ENCODE results near the gene ZMIZ1. TPM values are rescaled to one million over a fixed set of nuclear protein-coding genes. Genes with fewer than 3 reads are reported as not detected.

Gene ZMIZ1
- total and polyA plus RNA-seq, 12 donors, result 6.6 to 113 (median 55.1) TPM

DNA sequence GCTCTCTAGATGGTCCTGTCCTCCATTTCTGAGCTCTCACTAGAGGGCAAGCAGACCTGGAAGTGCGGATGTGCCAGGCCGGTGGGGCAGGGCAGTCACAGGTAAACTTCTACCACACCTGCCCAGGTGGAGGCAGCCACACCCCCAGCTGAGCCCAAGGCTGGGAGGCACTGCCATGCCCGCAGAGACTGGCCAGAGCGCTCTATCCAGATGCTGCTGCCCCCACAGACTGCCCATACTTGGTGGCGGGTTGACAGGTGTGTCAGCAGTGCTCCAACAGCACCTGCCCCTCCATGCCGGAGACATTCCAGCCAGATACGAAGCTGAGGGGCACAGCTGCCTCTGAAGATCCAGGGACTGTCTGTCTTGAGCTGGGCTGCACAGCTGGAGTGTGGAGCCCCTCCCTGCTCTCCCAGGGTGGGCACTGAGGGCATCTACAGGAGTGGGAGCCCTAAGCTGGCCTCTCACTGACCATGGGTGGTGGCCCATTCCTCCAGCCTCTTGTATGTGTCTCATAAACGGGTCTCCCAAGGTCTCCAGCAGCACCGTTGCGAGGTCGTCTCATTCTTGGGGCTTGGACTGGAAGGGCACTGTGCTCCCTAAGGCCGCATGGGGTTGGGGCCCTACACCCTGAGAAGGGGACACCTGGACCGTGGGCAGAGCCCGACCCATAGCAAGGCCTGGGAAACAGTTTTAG, 240.4 kb downstream of the ZMIZ1 start:
- H3K27ac ChIP-seq, result no peak overlapping the region
- no peak overlapping the region for H3K4me3 ChIP-seq
- H3K9me3 ChIP-seq (replicated peaks in 1 of 3), result no peaks in the 10 kb centered on the region
- TF ChIP-seq POLR2A (IDR thresholded peaks at IDR 0.05) (no peak), CTCF (IDR thresholded peaks at IDR 0.05) (no peak)
- DNase-seq, result no peak
- no peaks in the 10 kb centered on the region for H3K27me3 ChIP-seq
- peaks cover 0 to 81% of the 10 kb centered on the region in 2 donors for H3K36me3 ChIP-seq (replicated peaks in 1 of 2)
- no peaks in the 10 kb centered on the region for H3K4me1 ChIP-seq (replicated peaks in 1 of 2)
- WGBS, 4 donors, result 66 to 82% (median 79%) methylated on average over 8 to 14 of the region's 14 CpGs
- intact Hi-C loops (cut with DNase I), result no loop called here

GRCh38 chr10:79310200-79310865, 241.6 kb downstream of the ZMIZ1 start:
- Histone ChIP-seq H3K36me3 (replicated peaks in 1 of 2) (peaks cover 0 to 77% of the 10 kb centered on the region in 2 donors), H3K4me1 (replicated peaks in 1 of 2) (no peaks in the 10 kb centered on the region), H3K9me3 (replicated peaks in 1 of 3) (no peaks in the 10 kb centered on the region), H3K27ac (peak overlapping the region in 1 of 5 donors; percentile 34), H3K4me3 (no peak overlapping the region), H3K27me3 (no peaks in the 10 kb centered on the region)
- intact Hi-C loops (cut with DNase I), result no loop called here
- 87 to 94% (median 91%) methylated on average over 19 to 29 of the region's 29 CpGs for WGBS, 4 donors
- DNase-seq, result no peak
- TF ChIP-seq POLR2A (IDR thresholded peaks at IDR 0.05), result no peak
- no peak for TF ChIP-seq CTCF (IDR thresholded peaks at IDR 0.05)

- Histone ChIP-seq H3K36me3 (replicated peaks in 1 of 2) (peaks cover 0 to 73% of the 10 kb centered on the region in 2 donors), H3K27me3 (no peaks in the 10 kb centered on the region), H3K4me3 (no peak overlapping the region), H3K4me1 (replicated peaks in 1 of 2) (no peaks in the 10 kb centered on the region), H3K27ac (peak overlapping the region in 2 of 5 donors; percentile 34 to 35), H3K9me3 (replicated peaks in 1 of 3) (no peaks in the 10 kb centered on the region)
- intact Hi-C loops (cut with DNase I), result no loop called here
- WGBS, 4 donors, result 72 to 85% (median 83%) methylated on average over 12 to 26 of the region's 26 CpGs
- no peak for TF ChIP-seq CTCF (IDR thresholded peaks at IDR 0.05)
- no peak for TF ChIP-seq POLR2A (IDR thresholded peaks at IDR 0.05)
- DNase-seq, result peak in 1 of 7 donors; percentile 79
Observed at GRCh38 chr10:79310911-79311573, 242.3 kb downstream of the ZMIZ1 start.

Data from adrenal gland (tissue), 12 donors.